ENCODE measurements around the gene AKR7A3.

DNA sequence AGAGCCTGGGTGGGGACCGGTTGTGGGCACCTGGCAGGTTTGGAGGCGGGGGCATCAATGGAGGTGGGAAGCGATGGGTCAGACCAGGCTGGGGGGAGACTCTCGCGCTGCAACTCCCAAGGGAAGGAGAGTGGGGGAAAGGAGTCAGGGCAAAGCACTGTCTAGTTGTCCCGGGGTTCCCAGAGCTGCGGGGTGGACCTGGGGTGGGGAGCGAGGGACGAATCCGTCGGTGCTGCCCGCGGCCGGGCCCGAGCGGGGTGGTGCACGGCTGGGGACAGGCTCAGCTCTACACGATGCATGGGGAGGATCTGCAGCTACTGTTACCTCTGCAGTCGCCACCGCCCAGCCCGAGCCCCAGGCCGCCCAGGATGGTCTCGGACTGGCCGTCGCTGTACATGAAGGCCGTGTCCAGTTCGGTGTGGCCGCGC lies 22.9 kb upstream of the AKR7A3 start:
- TF ChIP-seq, protein P1, sequence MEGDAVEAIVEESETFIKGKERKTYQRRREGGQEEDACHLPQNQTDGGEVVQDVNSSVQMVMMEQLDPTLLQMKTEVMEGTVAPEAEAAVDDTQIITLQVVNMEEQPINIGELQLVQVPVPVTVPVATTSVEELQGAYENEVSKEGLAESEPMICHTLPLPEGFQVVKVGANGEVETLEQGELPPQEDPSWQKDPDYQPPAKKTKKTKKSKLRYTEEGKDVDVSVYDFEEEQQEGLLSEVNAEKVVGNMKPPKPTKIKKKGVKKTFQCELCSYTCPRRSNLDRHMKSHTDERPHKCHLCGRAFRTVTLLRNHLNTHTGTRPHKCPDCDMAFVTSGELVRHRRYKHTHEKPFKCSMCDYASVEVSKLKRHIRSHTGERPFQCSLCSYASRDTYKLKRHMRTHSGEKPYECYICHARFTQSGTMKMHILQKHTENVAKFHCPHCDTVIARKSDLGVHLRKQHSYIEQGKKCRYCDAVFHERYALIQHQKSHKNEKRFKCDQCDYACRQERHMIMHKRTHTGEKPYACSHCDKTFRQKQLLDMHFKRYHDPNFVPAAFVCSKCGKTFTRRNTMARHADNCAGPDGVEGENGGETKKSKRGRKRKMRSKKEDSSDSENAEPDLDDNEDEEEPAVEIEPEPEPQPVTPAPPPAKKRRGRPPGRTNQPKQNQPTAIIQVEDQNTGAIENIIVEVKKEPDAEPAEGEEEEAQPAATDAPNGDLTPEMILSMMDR (IDR thresholded peaks at IDR 0.05): no peak
- TF ChIP-seq POLR2A (IDR thresholded peaks at IDR 0.05): no peak

Data from right lobe of liver (tissue), 4 donors.